Measurements from ENCODE around the gene MSI2. TPM values are rescaled to one million over a fixed set of nuclear protein-coding genes. Genes with fewer than 3 reads are reported as not detected.

MSI2 gene
- total and polyA plus RNA-seq, 2 experiments from 2014 or later, result 18.9 to 41.8 TPM

DNA sequence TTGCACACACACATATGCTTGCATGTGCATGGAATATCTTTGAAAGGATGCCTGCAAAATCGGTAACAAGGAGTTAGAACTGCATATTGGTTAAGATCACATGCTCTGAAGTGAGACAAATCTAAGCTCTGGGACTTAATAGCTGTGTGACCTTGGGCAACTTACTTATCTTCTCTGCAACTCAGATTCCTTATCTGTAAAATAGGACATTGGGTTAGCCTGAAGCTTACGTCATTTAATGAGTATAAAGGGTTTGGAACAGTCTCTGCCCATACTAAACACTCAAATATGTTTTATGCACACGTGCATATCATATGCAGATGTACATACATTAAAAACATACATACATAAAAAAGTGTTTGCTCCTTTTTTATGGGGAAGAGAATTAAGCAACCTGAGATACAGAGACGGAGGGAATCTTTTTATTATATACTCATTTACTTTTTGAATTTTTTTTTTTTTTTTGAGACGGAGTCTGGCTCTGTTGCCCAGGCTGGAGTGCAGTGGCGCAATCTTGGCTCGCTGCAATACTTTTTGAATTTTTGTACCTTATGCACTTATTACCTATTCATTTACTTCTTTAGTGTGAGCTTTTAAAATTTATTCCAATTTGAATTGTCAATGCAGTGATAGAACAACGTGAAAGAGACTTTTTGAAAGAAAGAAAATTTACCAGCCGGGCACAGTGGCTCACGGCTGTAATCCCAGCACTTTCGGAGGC is 282.6 kb downstream of the MSI2 start (continued):
- TF ChIP-seq, protein P1, sequence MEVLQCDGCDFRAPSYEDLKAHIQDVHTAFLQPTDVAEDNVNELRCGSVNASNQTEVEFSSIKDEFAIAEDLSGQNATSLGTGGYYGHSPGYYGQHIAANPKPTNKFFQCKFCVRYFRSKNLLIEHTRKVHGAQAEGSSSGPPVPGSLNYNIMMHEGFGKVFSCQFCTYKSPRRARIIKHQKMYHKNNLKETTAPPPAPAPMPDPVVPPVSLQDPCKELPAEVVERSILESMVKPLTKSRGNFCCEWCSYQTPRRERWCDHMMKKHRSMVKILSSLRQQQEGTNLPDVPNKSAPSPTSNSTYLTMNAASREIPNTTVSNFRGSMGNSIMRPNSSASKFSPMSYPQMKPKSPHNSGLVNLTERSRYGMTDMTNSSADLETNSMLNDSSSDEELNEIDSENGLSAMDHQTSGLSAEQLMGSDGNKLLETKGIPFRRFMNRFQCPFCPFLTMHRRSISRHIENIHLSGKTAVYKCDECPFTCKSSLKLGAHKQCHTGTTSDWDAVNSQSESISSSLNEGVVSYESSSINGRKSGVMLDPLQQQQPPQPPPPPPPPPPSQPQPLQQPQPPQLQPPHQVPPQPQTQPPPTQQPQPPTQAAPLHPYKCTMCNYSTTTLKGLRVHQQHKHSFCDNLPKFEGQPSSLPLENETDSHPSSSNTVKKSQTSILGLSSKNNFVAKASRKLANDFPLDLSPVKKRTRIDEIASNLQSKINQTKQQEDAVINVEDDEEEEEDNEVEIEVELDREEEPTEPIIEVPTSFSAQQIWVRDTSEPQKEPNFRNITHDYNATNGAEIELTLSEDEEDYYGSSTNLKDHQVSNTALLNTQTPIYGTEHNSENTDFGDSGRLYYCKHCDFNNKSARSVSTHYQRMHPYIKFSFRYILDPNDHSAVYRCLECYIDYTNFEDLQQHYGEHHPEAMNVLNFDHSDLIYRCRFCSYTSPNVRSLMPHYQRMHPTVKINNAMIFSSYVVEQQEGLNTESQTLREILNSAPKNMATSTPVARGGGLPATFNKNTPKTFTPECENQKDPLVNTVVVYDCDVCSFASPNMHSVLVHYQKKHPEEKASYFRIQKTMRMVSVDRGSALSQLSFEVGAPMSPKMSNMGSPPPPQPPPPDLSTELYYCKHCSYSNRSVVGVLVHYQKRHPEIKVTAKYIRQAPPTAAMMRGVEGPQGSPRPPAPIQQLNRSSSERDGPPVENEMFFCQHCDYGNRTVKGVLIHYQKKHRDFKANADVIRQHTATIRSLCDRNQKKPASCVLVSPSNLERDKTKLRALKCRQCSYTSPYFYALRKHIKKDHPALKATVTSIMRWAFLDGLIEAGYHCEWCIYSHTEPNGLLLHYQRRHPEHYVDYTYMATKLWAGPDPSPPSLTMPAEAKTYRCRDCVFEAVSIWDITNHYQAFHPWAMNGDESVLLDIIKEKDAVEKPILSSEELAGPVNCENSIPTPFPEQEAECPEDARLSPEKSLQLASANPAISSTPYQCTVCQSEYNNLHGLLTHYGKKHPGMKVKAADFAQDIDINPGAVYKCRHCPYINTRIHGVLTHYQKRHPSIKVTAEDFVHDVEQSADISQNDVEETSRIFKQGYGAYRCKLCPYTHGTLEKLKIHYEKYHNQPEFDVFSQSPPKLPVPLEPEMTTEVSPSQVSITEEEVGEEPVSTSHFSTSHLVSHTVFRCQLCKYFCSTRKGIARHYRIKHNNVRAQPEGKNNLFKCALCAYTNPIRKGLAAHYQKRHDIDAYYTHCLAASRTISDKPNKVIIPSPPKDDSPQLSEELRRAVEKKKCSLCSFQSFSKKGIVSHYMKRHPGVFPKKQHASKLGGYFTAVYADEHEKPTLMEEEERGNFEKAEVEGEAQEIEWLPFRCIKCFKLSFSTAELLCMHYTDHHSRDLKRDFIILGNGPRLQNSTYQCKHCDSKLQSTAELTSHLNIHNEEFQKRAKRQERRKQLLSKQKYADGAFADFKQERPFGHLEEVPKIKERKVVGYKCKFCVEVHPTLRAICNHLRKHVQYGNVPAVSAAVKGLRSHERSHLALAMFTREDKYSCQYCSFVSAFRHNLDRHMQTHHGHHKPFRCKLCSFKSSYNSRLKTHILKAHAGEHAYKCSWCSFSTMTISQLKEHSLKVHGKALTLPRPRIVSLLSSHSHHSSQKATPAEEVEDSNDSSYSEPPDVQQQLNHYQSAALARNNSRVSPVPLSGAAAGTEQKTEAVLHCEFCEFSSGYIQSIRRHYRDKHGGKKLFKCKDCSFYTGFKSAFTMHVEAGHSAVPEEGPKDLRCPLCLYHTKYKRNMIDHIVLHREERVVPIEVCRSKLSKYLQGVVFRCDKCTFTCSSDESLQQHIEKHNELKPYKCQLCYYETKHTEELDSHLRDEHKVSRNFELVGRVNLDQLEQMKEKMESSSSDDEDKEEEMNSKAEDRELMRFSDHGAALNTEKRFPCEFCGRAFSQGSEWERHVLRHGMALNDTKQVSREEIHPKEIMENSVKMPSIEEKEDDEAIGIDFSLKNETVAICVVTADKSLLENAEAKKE (CRISPR knock-in tag; IDR thresholded peaks at IDR 0.05), result no peak
- TF ChIP-seq STAT1 (IDR thresholded peaks at IDR 0.05; ENCODE audit: unreplicated experiment) (no peak), NANOG (IDR thresholded peaks at IDR 0.05; ENCODE audit: borderline replicate concordance) (no peak), EZH2phosphoT487 (IDR thresholded peaks at IDR 0.05; ENCODE audit: unreplicated experiment) (no peak)
- TF ChIP-seq, protein P2, sequence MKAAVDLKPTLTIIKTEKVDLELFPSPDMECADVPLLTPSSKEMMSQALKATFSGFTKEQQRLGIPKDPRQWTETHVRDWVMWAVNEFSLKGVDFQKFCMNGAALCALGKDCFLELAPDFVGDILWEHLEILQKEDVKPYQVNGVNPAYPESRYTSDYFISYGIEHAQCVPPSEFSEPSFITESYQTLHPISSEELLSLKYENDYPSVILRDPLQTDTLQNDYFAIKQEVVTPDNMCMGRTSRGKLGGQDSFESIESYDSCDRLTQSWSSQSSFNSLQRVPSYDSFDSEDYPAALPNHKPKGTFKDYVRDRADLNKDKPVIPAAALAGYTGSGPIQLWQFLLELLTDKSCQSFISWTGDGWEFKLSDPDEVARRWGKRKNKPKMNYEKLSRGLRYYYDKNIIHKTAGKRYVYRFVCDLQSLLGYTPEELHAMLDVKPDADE (IDR thresholded peaks at IDR 0.05), result no peak
- TF ChIP-seq, protein P3, sequence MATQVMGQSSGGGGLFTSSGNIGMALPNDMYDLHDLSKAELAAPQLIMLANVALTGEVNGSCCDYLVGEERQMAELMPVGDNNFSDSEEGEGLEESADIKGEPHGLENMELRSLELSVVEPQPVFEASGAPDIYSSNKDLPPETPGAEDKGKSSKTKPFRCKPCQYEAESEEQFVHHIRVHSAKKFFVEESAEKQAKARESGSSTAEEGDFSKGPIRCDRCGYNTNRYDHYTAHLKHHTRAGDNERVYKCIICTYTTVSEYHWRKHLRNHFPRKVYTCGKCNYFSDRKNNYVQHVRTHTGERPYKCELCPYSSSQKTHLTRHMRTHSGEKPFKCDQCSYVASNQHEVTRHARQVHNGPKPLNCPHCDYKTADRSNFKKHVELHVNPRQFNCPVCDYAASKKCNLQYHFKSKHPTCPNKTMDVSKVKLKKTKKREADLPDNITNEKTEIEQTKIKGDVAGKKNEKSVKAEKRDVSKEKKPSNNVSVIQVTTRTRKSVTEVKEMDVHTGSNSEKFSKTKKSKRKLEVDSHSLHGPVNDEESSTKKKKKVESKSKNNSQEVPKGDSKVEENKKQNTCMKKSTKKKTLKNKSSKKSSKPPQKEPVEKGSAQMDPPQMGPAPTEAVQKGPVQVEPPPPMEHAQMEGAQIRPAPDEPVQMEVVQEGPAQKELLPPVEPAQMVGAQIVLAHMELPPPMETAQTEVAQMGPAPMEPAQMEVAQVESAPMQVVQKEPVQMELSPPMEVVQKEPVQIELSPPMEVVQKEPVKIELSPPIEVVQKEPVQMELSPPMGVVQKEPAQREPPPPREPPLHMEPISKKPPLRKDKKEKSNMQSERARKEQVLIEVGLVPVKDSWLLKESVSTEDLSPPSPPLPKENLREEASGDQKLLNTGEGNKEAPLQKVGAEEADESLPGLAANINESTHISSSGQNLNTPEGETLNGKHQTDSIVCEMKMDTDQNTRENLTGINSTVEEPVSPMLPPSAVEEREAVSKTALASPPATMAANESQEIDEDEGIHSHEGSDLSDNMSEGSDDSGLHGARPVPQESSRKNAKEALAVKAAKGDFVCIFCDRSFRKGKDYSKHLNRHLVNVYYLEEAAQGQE (IDR thresholded peaks at IDR 0.05; ENCODE audit: unreplicated experiment), result no peak

Measured in GM23338 (cell line).